Stimulated activated CD4-positive, alpha-beta T cell treated with anti-CD3 and anti-CD28 coated beads, Interleukin-12 subunit alpha, Interleukin-12 subunit beta, amount 100 ng/mL, for 24 hours (primary cell): ENCODE data around the gene TMEM72.
"Not testable (repeated sequence)": the region's sequence is repeated elsewhere in the genome, so short reads cannot be mapped to it uniquely, and the experiment has no call there.

ENCODE experiments used
- DNase-seq, 2 experiments: peaks; one replicate each; pipeline ENCODE4 v3.0.0-alpha.2; 2020; ENCODE audit warnings: low read depth in 2 of 2

The TMEM72 gene

DNA sequence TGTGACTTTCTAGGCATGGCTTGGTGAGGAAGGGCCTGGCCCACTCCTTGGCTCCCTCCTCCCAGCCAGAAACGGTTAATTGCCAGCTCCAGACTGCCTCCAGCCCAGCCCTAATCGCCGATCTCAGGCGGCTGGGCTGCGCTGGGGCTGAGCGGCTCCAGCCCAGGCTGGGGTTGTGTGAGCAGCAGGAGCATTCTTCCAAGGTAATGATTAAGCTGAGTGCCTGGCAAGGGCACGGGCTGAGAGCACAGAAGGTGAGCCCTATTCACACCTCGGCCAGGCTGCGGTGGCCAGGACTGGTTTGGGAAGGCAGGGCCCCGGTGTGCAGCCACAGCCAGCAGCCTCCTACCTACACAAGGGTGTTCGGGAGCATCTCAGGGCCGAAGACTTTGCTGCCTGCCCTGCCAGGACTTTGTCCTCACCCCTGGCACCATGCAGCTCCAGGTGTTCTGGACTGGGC lies at the start of gene TMEM72:
Gene TMEM72, plus strand, starts transcription at position 257 of the 460 bp plus-strand sequence. Its CDS starts 176 bp downstream, at position 433.
- DNase-seq: no peak

GRCh38 chr10:44862006-44862751 lies 49.0 kb upstream of the TMEM72 start:
- no peak for DNase-seq

DNA sequence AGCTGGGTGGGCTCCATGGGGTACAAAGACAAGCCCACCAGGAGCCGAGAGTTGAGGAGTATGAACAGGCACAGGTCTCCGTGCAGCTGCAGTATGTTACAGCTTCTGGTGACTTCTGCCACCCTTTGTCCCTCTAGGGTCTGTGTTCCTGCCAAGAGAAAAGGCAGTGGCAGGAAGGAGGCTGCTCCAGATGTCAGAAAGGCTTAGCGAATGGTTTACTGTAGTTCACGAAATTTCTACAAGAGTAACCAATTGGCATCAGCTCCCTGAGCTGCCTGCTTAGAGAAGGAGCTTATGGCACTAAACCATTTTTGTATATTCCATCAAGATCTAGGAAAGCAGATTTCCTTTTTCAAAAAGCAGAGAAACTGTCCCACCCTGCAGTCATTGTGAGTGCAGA lies 48.2 kb upstream of the TMEM72 start:
- no peak for DNase-seq

- no peak for DNase-seq
Observed at GRCh38 chr10:44863344-44864047, 47.6 kb upstream of the TMEM72 start.

DNA sequence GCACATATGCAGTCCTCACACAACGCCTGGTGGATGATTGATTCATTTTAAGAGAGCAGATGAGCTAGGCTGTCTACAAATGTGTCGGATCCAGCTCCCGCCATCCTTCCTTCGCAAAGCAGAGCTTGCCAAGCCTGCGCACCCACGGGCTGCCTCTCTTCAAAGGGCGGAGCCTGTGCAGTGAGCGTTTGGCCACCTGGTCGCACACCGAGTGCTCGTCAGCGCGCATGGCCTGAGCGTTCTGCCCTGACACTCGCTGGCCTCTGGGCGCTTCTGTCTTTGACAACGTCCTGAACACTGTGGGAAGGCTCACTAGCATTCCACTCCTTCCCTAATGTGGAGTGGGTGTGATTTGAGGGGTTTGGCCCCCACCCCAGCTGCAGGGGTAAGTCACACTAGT lies 47.1 kb upstream of the TMEM72 start:
- DNase-seq: no peak

DNA sequence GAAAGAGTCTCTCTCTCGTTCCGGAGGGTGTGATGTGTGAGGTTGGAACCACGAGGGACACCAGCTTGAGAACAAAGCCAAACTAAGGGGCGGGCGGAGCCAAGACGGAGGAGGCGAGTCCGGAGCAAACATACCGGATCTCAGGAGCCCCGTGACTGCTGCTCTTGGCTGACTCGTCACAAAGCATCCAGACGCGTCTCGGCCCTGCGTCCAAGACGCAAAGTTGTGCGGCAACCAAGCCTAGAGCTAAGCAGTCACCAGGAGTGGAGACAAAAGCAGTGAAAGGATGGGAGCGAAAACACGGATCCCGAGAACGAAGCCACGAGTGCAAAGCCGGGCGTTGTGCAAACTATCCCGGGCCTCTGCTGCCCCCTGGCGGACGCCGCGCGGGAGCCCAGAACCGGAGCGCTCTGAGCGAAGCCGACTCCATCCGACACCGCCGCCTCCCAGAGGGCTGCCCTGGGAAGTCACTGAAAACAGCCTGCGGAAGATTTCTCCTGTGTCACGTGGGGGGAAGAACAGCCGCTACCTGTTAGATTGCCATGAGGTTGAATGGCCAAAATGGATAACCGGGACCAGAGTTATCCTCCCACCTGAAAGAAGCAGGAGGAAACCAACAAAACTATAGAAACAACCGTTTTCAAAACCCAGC lies 46.4 kb upstream of the TMEM72 start:
- peak; percentile 66 to 86 for DNase-seq

- DNase-seq: no peak
Observed at GRCh38 chr10:44865289-44865671, 45.9 kb upstream of the TMEM72 start.

- DNase-seq: not testable (repeated sequence)
Observed at GRCh38 chr10:44866367-44866766, 44.8 kb upstream of the TMEM72 start.

DNA sequence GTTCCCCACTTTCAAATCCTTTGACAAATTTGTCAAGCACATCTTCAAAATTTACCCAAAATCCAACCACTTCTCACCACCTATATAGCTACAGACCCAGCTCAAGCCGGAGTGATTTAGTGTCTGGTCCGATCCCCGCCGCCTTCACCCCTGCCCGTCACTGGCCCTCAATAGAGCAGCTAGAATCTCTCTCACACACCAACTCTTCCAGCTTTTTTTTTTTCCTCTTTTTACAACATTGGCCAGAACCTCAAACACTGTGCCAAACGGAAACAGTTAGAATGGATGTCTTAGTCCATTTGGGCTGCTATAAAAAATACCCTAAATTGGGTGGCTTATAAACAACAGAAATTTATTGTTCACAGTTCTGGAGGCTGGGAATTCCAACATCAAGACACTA lies 41.1 kb upstream of the TMEM72 start:
- no peak for DNase-seq

GRCh38 chr10:44873160-44873559 lies 38.0 kb upstream of the TMEM72 start:
- no peak for DNase-seq

GRCh38 chr10:44874166-44874565 lies 37.0 kb upstream of the TMEM72 start:
- DNase-seq: no peak

DNA sequence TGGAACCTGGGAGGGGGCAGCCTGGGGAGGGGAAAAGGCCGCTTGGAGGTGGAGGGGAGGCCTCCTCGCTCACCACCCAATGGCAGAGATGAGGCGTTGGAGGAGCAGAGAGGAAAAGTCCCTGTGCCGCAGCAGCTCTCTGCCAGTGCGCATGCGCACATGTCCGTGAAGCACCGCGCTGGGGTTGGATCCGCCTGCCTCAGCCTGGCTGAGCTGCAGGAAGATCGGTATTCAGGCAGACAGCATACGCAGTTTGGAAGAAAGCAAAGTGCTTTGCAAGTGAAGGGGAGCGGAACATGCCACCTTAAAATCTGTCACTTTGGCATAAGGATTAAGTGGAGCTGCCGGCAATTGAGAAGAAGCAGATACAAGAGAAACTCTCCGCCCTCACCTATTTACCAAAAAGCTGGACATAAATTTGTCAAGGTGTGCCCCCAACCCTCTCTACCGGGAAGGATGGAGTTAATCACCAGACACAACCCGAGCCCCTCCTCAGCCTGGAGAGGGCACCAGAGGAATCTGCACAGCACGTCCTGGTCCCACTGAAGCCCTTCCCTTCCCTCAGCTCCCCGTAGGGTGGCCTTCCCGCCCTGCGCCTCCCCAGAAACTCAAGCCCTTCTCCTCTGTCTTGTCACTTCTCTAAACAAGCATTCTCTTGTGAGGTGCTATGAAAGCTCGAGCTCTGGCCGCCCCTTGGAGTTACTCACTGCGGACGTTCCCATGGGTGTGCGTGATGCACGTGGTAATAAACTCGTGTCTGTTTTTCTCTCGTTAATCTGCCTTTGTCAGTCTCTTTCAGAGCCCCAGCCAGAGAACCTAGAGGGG lies 32.2 kb upstream of the TMEM72 start:
- DNase-seq: peak; percentile 59 to 65

DNA sequence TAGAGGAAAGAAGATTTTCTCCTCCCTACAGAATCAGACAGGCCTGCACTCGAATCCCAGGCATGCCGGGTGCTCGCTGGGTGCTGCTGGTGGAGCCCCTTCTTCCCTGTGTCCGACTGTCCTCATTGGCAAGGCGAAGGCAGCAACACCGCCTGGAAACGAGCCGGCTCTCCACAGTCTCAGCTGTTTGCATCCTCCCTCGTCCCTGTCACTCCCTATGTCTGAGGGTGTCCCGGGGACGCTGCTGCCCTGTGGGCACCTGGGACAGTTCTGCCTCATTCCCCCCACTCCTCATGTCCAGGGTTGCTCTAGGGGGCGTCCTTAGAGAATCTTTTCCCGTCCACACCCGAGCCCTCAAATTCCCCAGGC lies 31.6 kb upstream of the TMEM72 start:
- no peak for DNase-seq

DNA sequence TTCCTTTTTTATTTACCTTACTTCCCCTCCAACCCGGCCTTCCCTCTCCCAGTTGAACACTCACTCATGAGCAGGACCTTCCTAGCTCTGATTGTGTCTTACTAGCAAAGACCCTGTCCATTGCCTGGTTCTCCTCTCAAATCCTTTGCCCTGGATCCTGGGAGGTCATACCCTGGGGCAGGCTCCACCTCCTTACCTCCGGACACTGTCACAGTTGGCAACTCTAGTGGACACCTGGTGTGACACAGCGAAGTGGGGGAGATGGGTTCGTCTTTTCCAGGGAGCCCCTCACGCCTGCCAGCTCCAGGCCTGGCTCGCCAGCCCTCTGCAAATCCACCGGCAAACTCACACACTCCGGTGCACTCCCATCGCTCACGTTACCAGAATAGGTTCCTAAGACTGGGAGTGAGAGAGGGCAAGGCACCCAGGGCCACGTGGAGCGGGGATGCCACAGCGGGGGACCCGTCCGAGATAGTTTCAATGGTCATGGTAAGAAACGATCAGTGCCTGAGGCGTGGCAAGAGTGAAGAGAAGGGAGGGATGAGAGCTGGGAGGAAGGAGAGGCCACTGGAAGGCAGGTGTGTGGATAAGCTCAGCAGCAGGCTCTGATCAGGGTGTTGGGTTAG lies 30.9 kb upstream of the TMEM72 start:
- no peak for DNase-seq

GRCh38 chr10:44881649-44882048 lies 29.5 kb upstream of the TMEM72 start:
- no peak for DNase-seq

- no peak for DNase-seq
Observed at GRCh38 chr10:44882166-44882720, 28.9 kb upstream of the TMEM72 start.

GRCh38 chr10:44883593-44884331 lies 27.4 kb upstream of the TMEM72 start:
- no peak for DNase-seq

DNA sequence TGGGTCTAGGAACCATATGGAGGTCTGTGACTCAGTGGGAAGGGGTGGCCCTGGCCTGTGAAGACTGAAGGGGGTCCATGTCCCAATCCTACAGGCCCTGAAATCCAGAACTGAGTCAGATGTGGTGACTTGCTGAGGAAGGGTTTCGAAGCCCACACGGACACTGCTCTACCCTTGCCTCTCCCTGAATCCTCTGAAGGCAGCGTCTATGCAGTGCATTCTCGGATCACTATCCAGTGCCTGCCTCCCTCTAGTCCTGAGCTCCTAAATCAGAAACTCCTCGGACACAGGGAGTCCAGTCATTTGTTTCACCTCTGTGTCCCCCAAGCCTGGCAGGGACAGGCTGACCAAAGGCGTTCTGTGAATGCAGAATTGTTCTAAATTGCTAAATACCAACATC lies 25.4 kb upstream of the TMEM72 start:
- no peak for DNase-seq

GRCh38 chr10:44886966-44887365 lies 24.2 kb upstream of the TMEM72 start:
- no peak for DNase-seq

- DNase-seq: no peak
Observed at GRCh38 chr10:44888886-44889285, 22.3 kb upstream of the TMEM72 start.
